HUDEP-2 (cell line): ENCODE data around the gene MAP1S.
"Not testable (repeated sequence)": the region's sequence is repeated elsewhere in the genome, so short reads cannot be mapped to it uniquely, and the experiment has no call there.

Experiments used
- DNase-seq, 76 experiments: peaks; one replicate each; lab custom pipeline; 2025; ENCODE audit not compliant: unreplicated experiment in 76 of 76; lab: John Stamatoyannopoulos, UW

MAP1S gene

DNA sequence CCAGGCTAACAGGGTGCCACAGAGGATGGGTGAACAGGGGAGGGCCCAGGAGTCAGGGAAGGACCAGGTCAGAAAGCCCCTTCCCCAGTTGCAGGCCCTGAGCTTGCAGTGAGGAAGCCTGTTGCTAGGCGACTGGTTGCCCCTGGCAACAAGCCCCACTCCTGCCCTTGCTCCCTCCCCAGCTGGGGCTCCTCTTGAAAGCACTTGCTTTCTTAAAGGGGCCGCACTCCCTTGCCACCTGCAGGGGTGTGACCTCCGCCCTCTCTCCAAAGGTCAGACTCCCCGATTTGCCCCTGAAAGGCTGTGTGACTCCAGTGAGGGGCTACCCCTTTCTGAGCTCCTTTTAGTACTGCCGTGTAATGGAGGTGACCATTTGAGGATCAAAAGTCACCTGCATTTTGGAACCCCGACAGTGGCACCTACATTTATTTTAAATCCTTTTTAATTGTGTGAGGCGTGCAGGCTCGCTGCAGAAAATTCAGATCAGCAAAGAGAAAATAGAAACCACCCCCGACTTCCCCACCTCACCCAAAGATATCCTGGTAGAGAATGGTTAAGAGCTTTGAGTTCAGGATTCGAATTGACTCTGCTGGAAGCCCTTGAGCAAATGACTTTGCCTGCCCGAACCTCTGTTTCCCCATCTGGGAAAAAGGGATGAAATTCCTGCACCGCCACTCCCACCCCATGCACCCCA, 36.8 kb downstream of the MAP1S start:
- DNase-seq: peak in 16 of 76 experiments; percentile 11 to 46 (median 26)

DNA sequence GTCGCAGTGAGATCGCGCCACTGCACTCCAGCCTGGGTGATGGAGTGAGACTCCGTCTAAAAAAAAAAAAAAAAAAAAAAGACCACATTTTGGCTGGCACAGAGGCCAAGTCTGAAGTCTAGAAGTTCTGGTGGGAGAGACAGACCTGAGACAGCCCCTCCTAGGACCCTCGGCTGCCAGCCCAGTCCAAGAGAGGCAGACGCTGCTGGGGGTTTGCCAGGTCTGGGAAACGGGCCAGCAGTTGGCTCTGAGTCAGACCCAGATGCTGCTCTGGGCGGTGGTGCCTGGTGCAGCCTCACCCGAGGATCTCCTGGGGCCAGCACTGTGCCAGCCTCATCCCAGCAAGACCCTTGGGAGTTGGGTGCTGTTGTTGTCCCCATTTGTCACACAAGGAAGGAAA, 37.8 kb downstream of the MAP1S start:
- peak in 73 of 76 experiments; percentile 29 to 94 (median 82) for DNase-seq

DNA sequence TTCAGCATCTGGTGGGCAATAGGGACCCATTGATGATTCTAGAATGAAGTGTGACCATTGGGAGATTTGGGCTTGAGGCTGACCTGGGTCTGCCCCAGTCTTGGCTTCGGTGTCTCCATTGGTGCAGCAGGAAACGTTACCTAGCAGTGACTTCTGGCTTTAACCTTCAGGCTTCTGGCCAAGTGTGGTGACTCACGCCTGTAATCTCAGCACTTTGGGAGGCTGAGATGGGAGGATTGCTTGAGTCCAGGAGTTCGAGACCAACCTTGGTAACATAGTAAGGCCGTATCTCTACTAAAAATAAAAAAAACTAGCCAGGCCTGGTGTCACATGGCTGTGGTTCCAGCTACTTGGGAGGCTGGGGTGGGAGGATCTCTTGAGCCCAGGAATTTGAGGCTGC, 39.2 kb downstream of the MAP1S start:
- DNase-seq: peak in 1 of 76 experiments; percentile 8

DNA sequence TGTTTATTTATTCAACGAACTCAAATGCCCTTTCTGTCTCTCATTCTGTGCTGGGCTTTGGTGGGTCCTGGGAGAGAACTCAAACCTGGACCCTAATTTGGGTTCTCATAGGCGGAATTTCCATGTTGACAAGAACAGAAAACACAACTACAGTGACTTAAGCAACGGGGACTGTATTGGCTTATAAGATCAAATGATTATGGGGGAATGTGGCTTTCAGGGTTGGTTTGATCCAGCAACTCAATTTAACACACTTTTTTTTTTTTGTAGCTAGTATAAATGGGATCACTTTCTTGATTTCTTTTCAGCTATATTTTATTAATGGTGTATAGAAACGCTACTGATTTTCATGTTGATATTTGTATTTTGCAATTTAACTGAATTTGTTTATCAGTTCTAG, 41.9 kb downstream of the MAP1S start:
- no peak for DNase-seq

DNA sequence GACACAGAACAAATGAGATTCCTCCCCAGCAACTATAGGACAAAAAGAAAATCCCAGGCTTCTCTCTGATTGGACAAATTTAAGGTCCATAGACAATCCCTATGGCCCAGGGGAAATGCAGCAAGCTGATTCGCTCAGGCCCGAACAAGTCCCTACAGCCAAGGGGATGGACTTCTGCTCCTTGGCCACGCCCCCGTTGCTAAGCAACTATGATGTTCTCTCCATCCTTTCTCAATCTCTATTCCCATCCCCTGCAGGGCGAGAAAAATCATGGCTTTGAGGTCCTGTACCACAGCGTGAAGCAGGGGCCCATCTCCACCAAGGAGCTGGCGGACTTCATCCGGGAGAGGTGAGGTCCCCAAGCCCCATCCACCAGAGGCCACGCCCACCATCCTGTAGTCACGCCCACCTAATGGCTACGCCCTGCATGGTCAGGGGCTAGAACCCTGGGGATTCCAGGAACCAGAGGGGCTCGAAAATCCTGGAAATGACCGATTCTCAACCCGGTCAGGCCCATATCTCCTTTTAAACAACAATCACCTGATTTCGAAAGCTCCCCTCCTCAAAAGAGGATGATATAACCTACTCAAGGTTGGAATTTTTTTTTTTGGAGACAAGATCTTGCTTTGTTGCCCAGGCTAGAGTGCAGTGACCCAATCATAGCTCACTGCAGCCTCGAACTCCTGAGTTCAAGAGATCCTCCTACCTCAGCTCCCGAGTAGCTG, 43.4 kb downstream of the MAP1S start:
- peak in 36 of 76 experiments; percentile 12 to 53 (median 32) for DNase-seq

DNA sequence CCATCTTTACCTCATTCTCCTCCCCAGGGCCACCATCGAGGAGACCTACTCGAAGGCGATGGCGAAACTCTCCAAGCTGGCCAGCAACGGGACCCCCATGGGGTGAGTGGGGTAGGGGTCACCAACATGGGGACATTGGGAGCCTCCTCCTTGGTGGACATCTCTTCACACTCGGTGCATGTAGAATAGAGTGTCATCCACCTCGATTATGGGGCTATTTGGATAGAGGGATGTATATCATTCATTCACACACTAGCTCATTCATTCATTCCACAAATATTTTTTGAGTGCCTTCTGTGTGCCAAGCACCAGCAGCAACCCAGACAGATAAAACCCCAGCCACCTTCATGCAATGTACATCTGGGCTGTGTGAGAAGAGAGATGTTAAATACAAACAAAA, 45.1 kb downstream of the MAP1S start:
- DNase-seq: no peak

DNA sequence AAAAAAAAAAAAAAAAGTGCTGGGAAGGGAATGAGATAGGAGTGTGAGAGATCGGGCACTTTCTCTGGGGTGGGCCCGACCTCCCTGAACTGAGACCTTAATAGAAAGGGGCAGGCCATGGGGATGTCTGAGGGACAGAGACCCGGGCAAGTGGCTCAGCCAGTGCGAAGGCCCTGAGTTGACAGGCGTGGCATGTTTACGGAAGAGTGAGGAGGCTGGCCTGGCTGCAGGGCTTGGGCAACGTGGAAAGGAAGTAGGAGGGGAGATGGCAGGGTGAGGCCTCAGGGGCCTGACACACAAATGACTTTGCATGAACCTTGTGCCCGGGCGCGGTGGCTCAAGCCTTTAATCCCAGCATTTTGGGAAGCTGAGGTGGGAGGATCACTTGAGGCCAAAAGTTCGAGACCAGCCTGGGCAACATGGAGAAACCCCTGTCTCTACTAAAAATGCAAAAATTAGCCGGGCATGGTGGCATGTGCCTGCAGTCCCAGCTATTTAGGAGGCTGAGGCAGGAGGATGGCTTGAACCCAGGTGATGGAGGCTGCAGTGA, 45.9 kb downstream of the MAP1S start:
- DNase-seq: peak in 24 of 76 experiments; percentile 13 to 52 (median 32)

DNA sequence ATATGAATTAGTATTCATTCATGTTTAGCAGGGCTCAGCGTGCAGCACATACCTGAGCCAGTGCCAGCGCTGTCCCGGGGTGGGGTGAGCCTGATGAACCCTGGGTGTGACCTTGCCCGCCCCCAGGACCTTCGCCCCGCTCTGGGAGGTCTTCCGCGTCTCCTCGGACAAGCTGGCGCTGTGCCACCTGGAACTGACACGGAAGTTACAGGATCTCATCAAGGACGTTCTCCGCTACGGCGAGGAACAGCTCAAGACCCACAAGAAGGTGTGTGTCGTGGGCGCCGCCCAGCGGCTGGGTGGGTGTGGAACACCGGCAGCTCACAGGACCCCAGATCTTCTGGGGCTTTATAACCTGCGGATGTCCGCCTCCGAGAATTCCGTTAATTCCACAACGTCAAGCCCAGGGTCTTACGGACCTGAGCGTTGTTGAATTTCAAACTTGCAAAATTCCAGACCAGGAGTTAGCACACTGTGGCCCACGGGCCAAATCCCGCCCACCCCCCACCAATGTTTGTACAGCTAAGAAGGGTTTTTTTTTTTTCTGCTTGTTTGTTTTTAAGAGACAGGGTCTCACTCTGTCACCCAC, 47.4 kb downstream of the MAP1S start:
- DNase-seq: peak in 71 of 76 experiments; percentile 31 to 89 (median 73)

DNA sequence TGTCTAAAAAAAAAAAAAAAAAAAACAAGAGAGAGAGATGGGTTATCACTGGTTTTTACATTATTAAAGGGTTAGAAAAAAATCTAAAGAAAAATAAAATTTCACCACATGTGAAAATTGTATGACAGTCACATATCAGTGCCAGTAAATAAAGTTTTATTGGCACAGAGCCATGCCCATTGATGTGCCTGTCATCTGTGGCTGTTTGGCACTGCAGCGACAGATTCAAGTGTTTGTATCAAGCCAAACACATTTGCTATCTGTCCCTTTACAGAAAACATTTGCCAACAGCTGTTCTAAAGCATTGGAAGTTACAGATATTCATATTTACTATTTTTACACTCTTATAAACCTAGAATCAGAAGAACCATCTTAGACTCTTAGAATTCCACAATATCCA, 48.3 kb downstream of the MAP1S start:
- DNase-seq: peak in 48 of 76 experiments; percentile 15 to 86 (median 51)

DNA sequence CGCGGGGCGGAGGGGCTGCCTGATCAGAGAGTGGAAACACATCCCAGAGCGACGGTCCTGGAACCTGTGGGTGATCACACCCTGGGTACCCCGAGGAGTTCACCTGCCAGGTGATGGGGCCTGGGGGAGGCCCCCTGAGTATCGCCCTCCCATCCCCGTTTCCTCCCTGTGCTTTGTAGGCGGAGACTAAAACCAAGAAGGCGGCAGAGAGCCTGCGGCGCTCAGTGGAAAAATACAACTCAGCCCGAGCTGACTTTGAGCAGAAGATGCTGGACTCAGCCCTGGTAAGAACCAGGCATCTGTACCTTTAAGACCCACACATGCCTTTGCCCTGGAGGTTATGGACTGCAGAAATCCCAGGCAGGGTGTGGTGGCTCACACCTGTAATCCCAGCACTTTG, 51.3 kb downstream of the MAP1S start:
- no peak for DNase-seq

DNA sequence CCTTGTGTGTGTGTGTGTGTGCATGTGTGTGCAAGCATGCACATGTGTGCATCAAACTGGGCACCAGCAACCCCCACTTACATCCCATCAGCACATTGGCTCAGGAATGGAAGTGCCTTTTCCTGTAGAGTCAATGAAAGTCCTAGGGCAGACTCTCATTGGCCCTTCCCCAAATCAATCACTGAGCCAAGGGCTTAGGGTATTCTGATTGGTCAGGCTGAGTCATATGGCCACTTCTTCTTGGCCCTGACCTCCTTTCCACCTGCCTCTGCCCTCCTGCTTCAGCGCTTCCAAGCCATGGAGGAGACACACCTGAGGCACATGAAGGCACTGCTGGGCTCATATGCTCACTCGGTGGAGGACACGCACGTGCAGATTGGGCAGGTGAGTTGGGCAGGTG, 52.9 kb downstream of the MAP1S start:
- DNase-seq: peak in 15 of 76 experiments; percentile 12 to 44 (median 27)

DNA sequence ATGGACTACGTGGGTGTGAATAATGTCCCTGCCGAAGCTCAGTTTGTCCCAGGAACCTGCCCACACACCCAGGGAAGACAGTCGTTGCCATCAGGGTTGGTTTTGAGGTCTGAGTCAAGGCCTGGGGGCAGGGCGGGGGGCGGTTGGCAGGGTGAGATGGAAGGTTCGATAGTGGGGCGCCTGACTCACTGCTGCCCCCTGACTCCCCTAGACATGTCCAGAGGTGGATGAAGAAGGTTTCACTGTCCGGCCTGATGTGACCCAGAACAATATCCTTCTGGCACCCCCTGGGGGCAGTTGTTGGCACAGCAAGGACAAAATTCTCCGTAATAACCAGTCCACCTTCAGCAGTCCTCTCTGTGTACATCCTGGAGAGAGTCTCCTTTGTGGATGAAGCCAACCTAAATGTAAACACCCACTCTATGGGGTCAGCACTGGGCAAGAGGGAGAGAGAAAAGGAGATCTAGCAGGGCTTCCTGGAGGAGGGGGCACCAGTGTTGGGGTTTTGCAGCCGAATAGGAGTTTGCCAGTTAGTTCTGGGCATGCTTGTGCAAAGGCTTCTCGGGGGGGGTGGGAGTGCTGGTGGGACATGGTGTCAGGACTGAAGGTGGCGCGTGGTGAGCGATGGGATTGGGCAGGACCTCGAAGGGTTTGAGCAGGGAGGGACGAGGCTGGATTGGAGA, 56.1 kb downstream of the MAP1S start:
- peak in 64 of 76 experiments; percentile 19 to 86 (median 62) for DNase-seq

DNA sequence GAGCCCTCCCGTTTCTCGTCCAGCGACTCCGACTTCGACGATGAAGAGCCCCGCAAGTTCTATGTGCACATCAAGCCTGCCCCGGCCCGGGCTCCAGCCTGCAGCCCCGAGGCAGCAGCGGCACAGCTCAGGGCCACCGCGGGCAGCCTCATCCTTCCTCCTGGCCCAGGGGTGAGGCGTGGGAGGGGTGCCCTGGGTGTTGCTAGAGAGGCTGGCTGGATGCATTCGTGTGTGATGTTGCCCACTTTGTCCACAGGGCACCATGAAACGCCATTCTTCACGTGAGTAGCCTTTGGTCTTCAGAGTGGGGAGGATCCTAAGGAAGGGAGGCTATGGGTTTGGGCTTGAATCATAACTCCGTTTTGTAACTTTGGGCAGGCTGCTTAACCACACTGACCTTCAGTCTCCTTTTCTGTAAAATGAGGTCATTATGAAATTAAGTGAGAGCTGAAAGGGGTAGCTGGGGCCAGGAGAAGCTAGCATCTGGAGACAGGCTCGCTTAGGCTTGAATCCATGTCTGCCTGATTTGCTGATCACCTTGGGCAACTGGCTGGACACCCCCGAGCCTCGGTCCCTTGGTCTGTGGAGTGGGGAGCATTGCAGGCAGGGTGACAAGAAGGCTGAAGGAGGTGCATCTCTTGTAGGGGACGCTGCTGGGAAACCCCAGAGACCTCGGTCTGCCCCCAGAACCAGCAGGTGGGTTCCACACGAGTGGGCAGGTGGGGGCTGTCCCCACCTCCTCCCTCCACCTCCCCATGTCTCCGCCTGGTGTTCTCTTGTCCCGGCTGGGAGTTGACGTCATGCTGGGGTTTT, 56.9 kb downstream of the MAP1S start:
- DNase-seq: no peak

DNA sequence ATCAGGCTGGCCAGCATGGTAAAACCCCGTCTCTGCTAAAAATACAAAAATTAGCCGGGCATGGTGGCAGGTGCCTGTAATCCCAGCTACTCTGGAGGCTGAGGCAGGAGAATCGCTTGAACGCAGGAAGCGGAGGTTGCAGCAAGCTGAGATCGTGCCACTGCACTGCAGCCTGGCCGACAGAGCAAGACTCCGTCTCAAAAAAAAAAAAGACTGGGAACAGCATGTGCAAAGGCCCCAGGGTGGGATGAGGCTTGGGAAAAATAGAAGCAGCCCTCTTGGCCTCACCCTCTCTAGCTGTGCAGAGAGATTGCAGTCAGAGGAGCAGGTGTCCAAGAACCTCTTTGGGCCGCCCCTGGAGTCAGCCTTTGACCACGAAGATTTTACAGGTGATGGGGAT, 58.6 kb downstream of the MAP1S start:
- not testable (repeated sequence) for DNase-seq

DNA sequence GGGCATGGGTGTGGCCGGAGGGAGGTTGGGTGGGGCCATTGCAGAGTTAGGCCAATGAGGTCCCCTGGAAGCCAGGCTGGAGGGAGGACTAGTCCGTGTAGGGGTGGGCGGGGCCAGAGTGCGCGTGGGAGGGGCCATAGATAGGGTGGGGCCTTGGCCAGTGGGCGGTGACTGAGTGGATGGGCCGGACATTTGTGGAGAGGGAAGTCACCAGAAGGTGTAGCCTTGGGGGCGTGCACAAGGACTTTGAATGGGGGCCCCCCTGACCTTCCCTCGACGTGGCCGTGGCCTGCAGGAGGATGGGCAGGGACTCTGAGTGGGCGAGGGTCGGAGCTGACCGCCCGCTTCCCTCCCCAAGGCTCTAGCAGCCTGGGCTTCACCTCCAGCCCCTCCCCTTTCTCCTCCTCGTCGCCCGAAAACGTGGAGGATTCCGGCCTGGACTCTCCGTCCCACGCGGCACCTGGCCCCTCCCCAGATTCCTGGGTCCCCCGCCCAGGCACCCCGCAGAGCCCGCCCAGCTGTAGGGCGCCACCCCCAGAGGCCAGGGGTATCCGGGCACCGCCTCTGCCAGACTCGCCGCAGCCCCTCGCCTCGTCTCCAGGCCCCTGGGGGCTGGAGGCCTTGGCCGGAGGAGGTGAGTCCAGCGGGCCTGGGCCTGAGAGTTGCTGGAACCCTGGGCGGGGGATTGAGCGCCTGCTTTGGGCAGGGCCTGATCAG, 59.1 kb downstream of the MAP1S start:
- peak in 67 of 76 experiments; percentile 24 to 91 (median 74) for DNase-seq

DNA sequence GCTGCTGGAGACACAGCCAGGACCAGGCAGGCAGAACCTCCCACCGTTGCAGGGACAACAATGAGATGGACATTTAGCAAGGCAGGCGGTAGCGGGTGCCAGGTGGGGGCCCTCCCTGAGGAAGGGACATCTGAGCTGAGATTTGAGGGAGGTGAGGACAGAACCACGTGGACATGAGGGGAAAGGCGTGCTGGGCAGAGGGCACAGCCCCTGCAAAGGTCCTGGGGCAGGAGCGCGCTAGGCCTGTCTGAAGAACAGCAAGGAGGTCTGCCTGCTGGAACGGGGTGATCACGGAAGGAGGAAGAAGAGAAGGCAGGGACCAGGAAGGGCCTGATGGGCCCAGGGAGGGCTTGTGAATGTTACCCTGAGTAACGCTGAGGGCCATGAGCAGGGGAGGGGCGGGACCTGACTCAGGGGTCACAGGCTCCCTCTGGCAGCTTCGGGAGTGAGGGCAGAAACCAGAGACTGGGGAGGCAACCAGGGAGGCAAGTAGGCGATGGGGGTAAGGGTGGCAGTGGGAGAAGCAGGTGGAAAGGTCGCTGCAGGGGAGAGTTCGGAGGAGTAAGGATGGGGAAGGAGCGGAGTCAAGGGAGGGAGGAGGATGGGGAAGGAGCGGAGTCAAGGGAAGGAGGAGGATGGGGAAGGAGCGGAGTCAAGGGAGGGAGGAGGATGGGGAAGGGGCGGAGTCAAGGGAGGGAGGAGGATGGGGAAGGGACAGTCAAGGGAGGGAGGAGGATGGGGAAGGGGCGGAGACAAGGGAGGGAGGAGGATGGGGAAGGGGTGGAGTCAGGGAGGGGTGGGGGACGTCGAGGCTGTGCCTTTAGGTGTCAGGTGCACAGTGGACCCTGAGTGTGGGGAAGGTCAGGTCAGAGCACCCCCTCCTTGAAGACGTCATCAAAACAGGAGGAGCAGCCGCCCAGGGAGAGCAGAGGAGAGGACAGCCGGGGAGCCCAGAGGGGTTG, 60.0 kb downstream of the MAP1S start:
- peak in 5 of 76 experiments; percentile 10 to 37 (median 28) for DNase-seq

DNA sequence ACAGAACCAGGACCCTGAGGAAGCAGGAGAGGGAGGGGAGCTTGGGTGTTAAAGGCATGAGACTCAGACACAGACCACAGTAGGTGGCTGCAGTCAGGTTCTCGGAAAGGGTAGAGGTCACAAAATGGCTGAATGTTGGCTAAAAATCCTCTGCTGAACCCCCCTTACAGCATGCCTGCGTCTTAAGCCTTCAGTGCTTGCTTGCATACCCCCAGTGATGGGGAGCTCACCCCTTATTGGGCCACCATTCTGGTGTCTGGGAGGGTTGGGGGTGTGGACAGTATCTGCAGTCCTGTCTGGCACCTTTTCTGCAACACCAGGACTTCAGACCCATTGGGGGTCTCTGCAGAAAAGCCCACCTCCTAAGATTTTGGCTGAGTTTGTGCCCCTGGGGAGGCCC, 61.5 kb downstream of the MAP1S start:
- DNase-seq: no peak

DNA sequence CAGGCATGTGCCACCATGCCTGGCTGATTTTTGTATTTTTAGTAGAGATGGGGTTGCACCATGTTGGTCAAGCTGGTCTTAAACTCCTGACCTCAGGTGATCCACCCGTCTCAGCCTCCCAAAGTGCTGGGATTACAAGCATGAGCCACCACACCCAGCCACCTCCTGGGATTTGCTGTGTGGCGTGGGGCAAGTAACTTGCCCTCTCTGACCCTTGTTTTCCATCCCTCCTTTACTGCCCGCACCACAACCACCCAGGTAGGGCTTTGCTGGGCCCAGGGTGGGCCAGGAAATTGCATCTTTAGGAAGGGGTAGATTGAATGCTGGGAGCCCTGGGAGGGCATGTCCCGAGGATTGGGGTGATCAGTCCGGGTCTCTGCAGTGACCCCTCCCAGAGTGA, 64.4 kb downstream of the MAP1S start:
- DNase-seq: not testable (repeated sequence)
